ENCODE measurements around the gene ZBTB16. TPM values are rescaled to one million over a fixed set of nuclear protein-coding genes. Genes with fewer than 3 reads are reported as not detected.

Gene ZBTB16
- total and polyA plus RNA-seq, 4 donors: 21.4 to 224 (median 102) TPM

DNA sequence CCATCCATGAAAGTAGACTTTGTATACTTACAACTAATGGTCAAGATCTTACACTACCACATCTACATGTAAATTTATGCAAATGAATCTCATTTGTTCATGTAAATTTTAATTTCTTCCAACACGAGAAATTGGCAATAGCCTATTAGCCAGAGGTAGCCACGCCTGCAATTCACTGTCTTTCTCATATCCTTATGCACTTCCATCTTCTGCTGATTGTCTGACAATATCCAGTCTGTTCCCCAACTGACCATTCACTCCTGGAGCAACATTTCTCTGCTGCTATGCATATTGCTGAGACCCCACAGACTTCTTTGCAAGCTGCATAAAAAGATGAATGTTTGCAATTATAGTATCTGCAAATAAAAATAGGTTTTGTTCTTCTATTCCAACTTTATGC lies 239.2 kb downstream of the ZBTB16 start:
- ATAC-seq (ENCODE audit: insufficient read depth, low FRiP score) (no peak), DNase-seq (no peak)
- Histone ChIP-seq H3K9me3 (ENCODE audit: control insufficient read depth in 4 of 4, insufficient read depth in 3 of 4, low read length in 3 of 4) (peaks cover 0 to 5% (median under 1%) of the 10 kb centered on the region in 4 donors), H3K4me3 (peak overlapping the region; percentile 39), H3K9ac (ENCODE audit: insufficient read depth in 1 of 2, low read length in 2 of 2) (no peak overlapping the region), H3K27me3 (ENCODE audit: control insufficient read depth in 3 of 3, insufficient read depth in 3 of 3, low read length in 2 of 3) (no peaks in the 10 kb centered on the region), H3K27ac (ENCODE audit: low read depth in 1 of 2, low read length in 1 of 2) (no peak overlapping the region), H3K4me1 (ENCODE audit: control insufficient read depth in 5 of 5, insufficient read depth in 5 of 5, low read length in 5 of 5) (no peaks in the 10 kb centered on the region), H3K36me3 (ENCODE audit: control insufficient read depth in 4 of 4, insufficient read depth in 4 of 4, low read length in 4 of 4) (no peaks in the 10 kb centered on the region)
- WGBS, 2 donors: 94 to 95% methylated on average over 2 of the region's 2 CpGs
- TF ChIP-seq, protein P1, sequence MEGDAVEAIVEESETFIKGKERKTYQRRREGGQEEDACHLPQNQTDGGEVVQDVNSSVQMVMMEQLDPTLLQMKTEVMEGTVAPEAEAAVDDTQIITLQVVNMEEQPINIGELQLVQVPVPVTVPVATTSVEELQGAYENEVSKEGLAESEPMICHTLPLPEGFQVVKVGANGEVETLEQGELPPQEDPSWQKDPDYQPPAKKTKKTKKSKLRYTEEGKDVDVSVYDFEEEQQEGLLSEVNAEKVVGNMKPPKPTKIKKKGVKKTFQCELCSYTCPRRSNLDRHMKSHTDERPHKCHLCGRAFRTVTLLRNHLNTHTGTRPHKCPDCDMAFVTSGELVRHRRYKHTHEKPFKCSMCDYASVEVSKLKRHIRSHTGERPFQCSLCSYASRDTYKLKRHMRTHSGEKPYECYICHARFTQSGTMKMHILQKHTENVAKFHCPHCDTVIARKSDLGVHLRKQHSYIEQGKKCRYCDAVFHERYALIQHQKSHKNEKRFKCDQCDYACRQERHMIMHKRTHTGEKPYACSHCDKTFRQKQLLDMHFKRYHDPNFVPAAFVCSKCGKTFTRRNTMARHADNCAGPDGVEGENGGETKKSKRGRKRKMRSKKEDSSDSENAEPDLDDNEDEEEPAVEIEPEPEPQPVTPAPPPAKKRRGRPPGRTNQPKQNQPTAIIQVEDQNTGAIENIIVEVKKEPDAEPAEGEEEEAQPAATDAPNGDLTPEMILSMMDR (IDR thresholded peaks at IDR 0.05; ENCODE audit: control extremely low read depth, extremely low read depth): no peak

Other genes starting within 250 kb of the ZBTB16 start
- 10 to 100 TPM; 19.3 to 45.3 TPM for gene USP28, start 184.1 kb upstream of the ZBTB16 start, total RNA-seq
- 1 to 10 TPM; 3.5 to 9.2 TPM for gene USP28, start 184.1 kb upstream of the ZBTB16 start, polyA plus RNA-seq
- not detected for gene HTR3B, start 154.9 kb upstream of the ZBTB16 start, total RNA-seq
- gene HTR3B, start 154.9 kb upstream of the ZBTB16 start, polyA plus RNA-seq: under 1 TPM in 1 of 2 donors, not detected in 1; 0.03 TPM
- gene HTR3A, start 84.6 kb upstream of the ZBTB16 start, total RNA-seq: under 1 TPM in 1 of 2 donors, not detected in 1; 0.43 TPM
- under 1 TPM; 0.16 to 0.78 TPM for gene HTR3A, start 84.6 kb upstream of the ZBTB16 start, polyA plus RNA-seq
- gene NNMT, start 236.7 kb downstream of the ZBTB16 start, total RNA-seq: 100 to 1,000 TPM in 1 of 2 donors, 10 to 100 TPM in 1; 15.4 to 276 TPM
- gene NNMT, start 236.7 kb downstream of the ZBTB16 start, polyA plus RNA-seq: 100 to 1,000 TPM; 414 to 523 TPM